Thyroid gland (tissue), 4 donors: ENCODE data around the gene ZFP42. TPM values are rescaled to one million over a fixed set of nuclear protein-coding genes. Genes with fewer than 3 reads are reported as not detected.

Experiments
- DNase-seq, 2 donors: peaks; one replicate each; pipeline ENCODE4 v3.0.0-alpha.2; 2019
- H3K27ac ChIP-seq, 3 donors: fragments of 200-600 bp; sonication (generic); 1 replicate in 2 of 3; 2 replicates in 1 of 3; pipeline ENCODE4 v1.5.1; 2016 to 2019; ENCODE audit warnings: mild to moderate bottlenecking in 1 of 3, moderate library complexity in 1 of 3
- H3K27me3 ChIP-seq: fragments of 200-600 bp; sonication (generic); one replicate; pipeline ENCODE4 v1.5.1; 2019
- H3K36me3 ChIP-seq, 2 donors: fragments of 200-600 bp; sonication (generic); one replicate each; pipeline ENCODE4 v1.5.1; 2016 to 2019
- H3K4me1 ChIP-seq, 2 donors: fragments of 200-600 bp; sonication (generic); one replicate each; pipeline ENCODE4 v1.5.1; 2017 to 2019
- H3K4me3 ChIP-seq, 3 donors: fragments of 200-600 bp; sonication (generic); replicated peaks in 1 of 3; 1 replicate in 2 of 3; 2 replicates in 1 of 3; pipeline ENCODE4 v1.5.1; 2016; ENCODE audit warnings: mild to moderate bottlenecking in 1 of 3
- H3K9me3 ChIP-seq: fragments of 200-600 bp; sonication (generic); one replicate; pipeline ENCODE4 v1.5.1; 2017
- CTCF ChIP-seq, 6 experiments: fragments of 200-600 bp in 3 of 6; fragments of 450-650 bp in 3 of 6; sonication (generic) in 3 of 6; IDR thresholded peaks; one replicate each; pipeline ENCODE4 v1.5.1; 2016 to 2019; ENCODE audit warnings: antibody characterized with exemption in 6 of 6, mild to moderate bottlenecking in 2 of 6, inconsistent platforms in 1 of 6, moderate library complexity in 1 of 6
- POLR2A ChIP-seq, 2 donors: fragments of 450-650 bp; IDR thresholded peaks; one replicate each; pipeline ENCODE4 v1.6.1; 2017; ENCODE audit warnings: antibody characterized with exemption in 2 of 2, mild to moderate bottlenecking in 2 of 2, moderate library complexity in 1 of 2
- WGBS, 2 donors: methylation state at CpG; one replicate each; pipeline ENCODE4 v1.1.5; 2017; 5-methylcytosine and 5-hydroxymethylcytosine counted together
- intact Hi-C: fragments of 100-400 bp; cut with DNase I; formaldehyde crosslinking; loops from one replicate; pipeline ENCODE4 v1.15.1; 2023
- total RNA-seq, 4 donors: library from RNA; depleted of rRNA; stranded (reverse); fragments of >200 nt; gene quantifications; one replicate each; pipeline ENCODE4 v1.2.3, GENCODE V29; 2016

Gene ZFP42
- total RNA-seq, 4 donors from 2014 or later = not detected

- H3K27ac ChIP-seq = no peak overlapping the region
- no peaks in the 10 kb centered on the region for H3K36me3 ChIP-seq
- no peaks in the 10 kb centered on the region for H3K9me3 ChIP-seq
- no peak for DNase-seq
- no peak for TF ChIP-seq POLR2A (IDR thresholded peaks at IDR 0.05)
- TF ChIP-seq CTCF (IDR thresholded peaks at IDR 0.05) = no peak
- intact Hi-C loops = no loop called here
- H3K4me1 ChIP-seq = no peaks in the 10 kb centered on the region
- no peaks in the 10 kb centered on the region for H3K27me3 ChIP-seq
- 60 to 74% methylated on average over 8 of the region's 8 CpGs for WGBS, 2 donors
- H3K4me3 ChIP-seq = no peak overlapping the region
Observed at GRCh38 chr4:188008377-188008776, 12.8 kb downstream of the ZFP42 start.

GRCh38 chr4:188012426-188012945 lies 16.9 kb downstream of the ZFP42 start:
- 95% methylated on average over 7 of the region's 7 CpGs for WGBS, 2 donors
- H3K36me3 ChIP-seq = no peaks in the 10 kb centered on the region
- no peak overlapping the region for H3K4me3 ChIP-seq
- intact Hi-C loops = no loop called here
- H3K27me3 ChIP-seq = no peaks in the 10 kb centered on the region
- TF ChIP-seq POLR2A (IDR thresholded peaks at IDR 0.05) (no peak), CTCF (IDR thresholded peaks at IDR 0.05) (no peak)
- no peak for DNase-seq
- no peaks in the 10 kb centered on the region for H3K4me1 ChIP-seq
- H3K27ac ChIP-seq = no peak overlapping the region
- no peaks in the 10 kb centered on the region for H3K9me3 ChIP-seq

GRCh38 chr4:188015025-188015940 lies 19.7 kb downstream of the ZFP42 start:
- no peaks in the 10 kb centered on the region for H3K27me3 ChIP-seq
- TF ChIP-seq POLR2A (IDR thresholded peaks at IDR 0.05) = no peak
- TF ChIP-seq CTCF (IDR thresholded peaks at IDR 0.05) = no peak
- intact Hi-C loops = no loop called here
- no peaks in the 10 kb centered on the region for H3K9me3 ChIP-seq
- H3K27ac ChIP-seq = no peak overlapping the region
- no peaks in the 10 kb centered on the region for H3K36me3 ChIP-seq
- DNase-seq = no peak
- 75 to 78% methylated on average over 14 of the region's 14 CpGs for WGBS, 2 donors
- no peak overlapping the region for H3K4me3 ChIP-seq
- H3K4me1 ChIP-seq = no peaks in the 10 kb centered on the region

- H3K4me3 ChIP-seq = no peak overlapping the region
- TF ChIP-seq POLR2A (IDR thresholded peaks at IDR 0.05) (no peak), CTCF (IDR thresholded peaks at IDR 0.05) (no peak)
- intact Hi-C loops = no loop called here
- H3K27ac ChIP-seq = no peak overlapping the region
- 18 to 23% methylated on average over 7 of the region's 7 CpGs for WGBS, 2 donors
- no peaks in the 10 kb centered on the region for H3K27me3 ChIP-seq
- H3K36me3 ChIP-seq = no peaks in the 10 kb centered on the region
- H3K4me1 ChIP-seq = no peaks in the 10 kb centered on the region
- no peak for DNase-seq
- H3K9me3 ChIP-seq = no peaks in the 10 kb centered on the region
Observed at GRCh38 chr4:188016754-188017153, 21.2 kb downstream of the ZFP42 start.

GRCh38 chr4:188018262-188018661 lies 22.7 kb downstream of the ZFP42 start:
- DNase-seq = no peak
- TF ChIP-seq CTCF (IDR thresholded peaks at IDR 0.05) (no peak), POLR2A (IDR thresholded peaks at IDR 0.05) (no peak)
- no peak overlapping the region for H3K4me3 ChIP-seq
- H3K27ac ChIP-seq = no peak overlapping the region
- H3K9me3 ChIP-seq = no peaks in the 10 kb centered on the region
- no peaks in the 10 kb centered on the region for H3K4me1 ChIP-seq
- intact Hi-C loops = no loop called here
- H3K36me3 ChIP-seq = no peaks in the 10 kb centered on the region
- H3K27me3 ChIP-seq = no peaks in the 10 kb centered on the region
- WGBS, 2 donors = 76 to 83% methylated on average over 6 of the region's 6 CpGs
